Measurements from ENCODE around the gene TPR.

The TPR gene

DNA sequence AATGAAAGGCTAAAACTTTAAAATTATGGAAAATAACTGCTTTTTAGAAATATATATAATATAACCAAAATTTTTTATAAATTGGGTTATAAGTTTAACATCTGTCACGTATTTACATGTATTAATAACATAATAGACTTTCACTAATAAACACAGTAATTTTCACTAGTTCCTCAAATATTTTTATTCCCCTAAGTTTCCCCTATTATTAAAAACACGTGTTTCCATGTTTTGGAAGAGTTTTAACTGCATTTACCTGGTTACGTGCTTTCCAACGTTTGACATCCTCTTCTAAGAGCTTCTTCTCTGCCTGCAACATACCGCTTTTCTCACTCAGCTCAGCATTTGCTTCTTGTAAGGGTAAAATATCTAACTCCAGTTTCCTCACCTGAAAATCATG is 34.3 kb downstream of the TPR start:
- H3K27me3 ChIP-seq: no peaks in the 10 kb centered on the region
- no peak overlapping the region for H3K27ac ChIP-seq
- H4K20me1 ChIP-seq: peaks cover 0 to 4% (median 0%) of the 10 kb centered on the region in 11 experiments; a peak in 2 of 22 replicates
- no peaks in the 10 kb centered on the region for H3K4me1 ChIP-seq
- H3K36me3 ChIP-seq: peaks cover 92 to 99% (median 96%) of the 10 kb centered on the region in 11 experiments
- TF ChIP-seq Cebpa-rat (IDR thresholded peaks at IDR 0.05): no peak
- no peaks in the 10 kb centered on the region for H3K9me3 ChIP-seq (replicated peaks in 1 of 11)
- no peak overlapping the region for H3K4me2 ChIP-seq
- no peak overlapping the region for H3K4me3 ChIP-seq
- no peak overlapping the region for H3K9ac ChIP-seq

DNA sequence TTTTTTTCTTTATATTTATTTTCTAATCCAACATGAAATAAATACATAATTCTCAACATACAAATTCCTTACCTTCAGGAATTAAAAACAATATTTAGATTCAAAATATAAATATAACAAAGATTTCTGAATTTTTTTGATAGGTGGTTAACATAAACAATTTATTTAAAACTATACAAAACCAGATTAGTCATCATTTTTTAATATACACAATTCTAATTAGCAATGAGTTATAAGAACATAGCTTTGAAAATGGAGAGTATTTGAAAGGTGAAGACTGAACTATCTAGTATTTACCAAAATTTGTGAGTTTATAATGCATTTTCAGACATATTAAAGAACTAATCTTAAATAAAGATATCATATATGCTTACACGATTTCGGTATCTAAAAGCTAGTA is 37.5 kb downstream of the TPR start:
- Histone ChIP-seq H3K9ac (no peak overlapping the region), H3K27me3 (no peaks in the 10 kb centered on the region), H3K4me1 (no peaks in the 10 kb centered on the region), H3K36me3 (peaks cover 92 to 99% (median 97%) of the 10 kb centered on the region in 11 experiments), H3K4me2 (no peak overlapping the region), H3K27ac (no peak overlapping the region), H3K9me3 (replicated peaks in 1 of 11) (no peaks in the 10 kb centered on the region), H3K4me3 (no peak overlapping the region), H4K20me1 (peaks cover 0 to 4% (median 0%) of the 10 kb centered on the region in 11 experiments; a peak in 2 of 22 replicates)
- TF ChIP-seq Cebpa-rat (IDR thresholded peaks at IDR 0.05): no peak

DNA sequence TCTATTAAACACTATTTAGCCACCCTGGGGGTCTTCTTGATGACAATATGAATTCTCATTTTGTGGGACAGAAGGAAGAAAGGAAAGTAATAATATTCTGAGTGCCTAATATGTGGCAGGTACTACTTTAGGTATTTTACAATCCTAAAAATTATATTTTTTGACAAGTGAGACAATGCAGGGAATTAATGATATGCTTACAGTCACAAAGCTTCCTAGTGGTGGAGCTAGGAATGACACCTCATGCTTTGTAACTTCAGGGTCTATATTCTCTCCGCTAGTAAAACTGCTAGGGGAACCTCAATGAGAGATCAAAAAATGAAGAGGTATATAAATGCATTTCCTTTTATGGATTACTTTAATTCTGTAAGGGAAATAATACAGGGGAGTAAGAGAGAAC is 44.3 kb downstream of the TPR start:
- H3K9me3 ChIP-seq (replicated peaks in 1 of 11): no peaks in the 10 kb centered on the region
- H3K4me3 ChIP-seq: no peak overlapping the region
- peaks cover 0 to 11% (median 0%) of the 10 kb centered on the region in 11 experiments; a peak in 5 of 22 replicates for H4K20me1 ChIP-seq
- no peaks in the 10 kb centered on the region for H3K27me3 ChIP-seq
- H3K4me2 ChIP-seq: no peak overlapping the region
- no peak overlapping the region for H3K9ac ChIP-seq
- H3K4me1 ChIP-seq: no peaks in the 10 kb centered on the region
- TF ChIP-seq Cebpa-rat (IDR thresholded peaks at IDR 0.05): no peak
- H3K36me3 ChIP-seq: peaks cover 87 to 96% (median 94%) of the 10 kb centered on the region in 11 experiments
- no peak overlapping the region for H3K27ac ChIP-seq

DNA sequence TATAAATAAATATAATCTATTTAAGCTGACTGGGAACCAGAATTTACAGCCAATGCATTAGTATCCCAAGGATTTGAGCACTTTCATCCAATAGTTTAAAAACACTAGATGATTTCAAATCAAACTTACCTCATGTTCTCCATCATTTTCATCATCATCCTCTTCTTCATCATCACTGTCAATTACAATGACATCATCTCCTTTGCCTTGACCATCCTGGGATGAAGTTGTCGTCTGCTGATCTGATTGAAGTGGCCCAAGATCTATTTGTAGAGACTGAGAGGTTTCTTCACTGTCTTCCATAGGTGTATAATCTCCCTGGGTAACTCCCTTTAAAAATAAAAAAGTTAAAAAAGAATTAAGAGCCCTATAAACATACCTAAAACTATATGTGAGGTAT is 47.7 kb downstream of the TPR start:
- H3K4me3 ChIP-seq: no peak overlapping the region

GRCh38 chr1:186326009-186326408 is 49.0 kb downstream of the TPR start:
- H3K9ac ChIP-seq: no peak overlapping the region
- H3K27ac ChIP-seq: no peak overlapping the region
- TF ChIP-seq Cebpa-rat (IDR thresholded peaks at IDR 0.05): no peak
- no peaks in the 10 kb centered on the region for H3K4me1 ChIP-seq
- no peaks in the 10 kb centered on the region for H3K9me3 ChIP-seq (replicated peaks in 1 of 11)
- peaks cover 0 to 16% (median 0%) of the 10 kb centered on the region in 11 experiments; a peak in 4 of 22 replicates for H4K20me1 ChIP-seq
- no peak overlapping the region for H3K4me2 ChIP-seq
- H3K36me3 ChIP-seq: peaks cover 85 to 93% (median 89%) of the 10 kb centered on the region in 11 experiments
- H3K4me3 ChIP-seq: no peak overlapping the region
- no peaks in the 10 kb centered on the region for H3K27me3 ChIP-seq

More for the DNA sequence above, 47.7 kb downstream of the TPR start:
- Histone ChIP-seq H3K27me3 (no peaks in the 10 kb centered on the region), H3K9ac (no peak overlapping the region), H4K20me1 (peaks cover 0 to 16% (median 0%) of the 10 kb centered on the region in 11 experiments; a peak in 4 of 22 replicates), H3K9me3 (replicated peaks in 1 of 11) (no peaks in the 10 kb centered on the region), H3K27ac (no peak overlapping the region), H3K4me1 (no peaks in the 10 kb centered on the region), H3K36me3 (peaks cover 85 to 93% (median 89%) of the 10 kb centered on the region in 11 experiments), H3K4me2 (no peak overlapping the region)
- TF ChIP-seq Cebpa-rat (IDR thresholded peaks at IDR 0.05): no peak

DNA sequence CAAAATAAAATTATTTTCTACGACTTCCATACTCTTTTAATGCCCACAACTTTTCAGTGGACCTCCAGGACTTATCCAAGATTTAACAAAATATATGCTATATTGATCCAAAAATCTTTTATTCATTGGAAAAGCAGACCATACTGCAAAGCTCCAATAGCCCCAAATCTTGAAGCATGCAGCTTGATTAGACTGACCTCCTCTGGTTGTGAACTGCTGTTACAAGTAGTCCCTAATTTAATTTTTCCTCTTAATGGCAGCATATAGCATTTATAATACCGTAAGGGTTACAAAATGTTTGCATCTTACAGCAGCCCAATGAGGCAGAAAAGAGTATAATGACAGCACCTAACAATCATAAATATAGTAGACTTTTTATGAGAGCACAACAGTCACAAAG is 49.8 kb downstream of the TPR start:
- Histone ChIP-seq H3K9ac (no peak overlapping the region), H3K4me2 (no peak overlapping the region), H4K20me1 (peaks cover 0 to 12% (median 0%) of the 10 kb centered on the region in 11 experiments; a peak in 4 of 22 replicates), H3K27me3 (no peaks in the 10 kb centered on the region), H3K36me3 (peaks cover 85 to 93% (median 89%) of the 10 kb centered on the region in 11 experiments), H3K9me3 (replicated peaks in 1 of 11) (no peaks in the 10 kb centered on the region), H3K4me1 (no peaks in the 10 kb centered on the region), H3K4me3 (no peak overlapping the region), H3K27ac (no peak overlapping the region)
- no peak for TF ChIP-seq Cebpa-rat (IDR thresholded peaks at IDR 0.05)

GRCh38 chr1:186323865-186324264 is 51.2 kb downstream of the TPR start:
- Histone ChIP-seq H3K27ac (no peak overlapping the region), H3K27me3 (no peaks in the 10 kb centered on the region), H3K9ac (no peak overlapping the region), H3K4me3 (no peak overlapping the region), H3K9me3 (replicated peaks in 1 of 11) (no peaks in the 10 kb centered on the region), H3K36me3 (peaks cover 85 to 93% (median 89%) of the 10 kb centered on the region in 11 experiments), H3K4me2 (no peak overlapping the region), H4K20me1 (peaks cover 0 to 10% (median 0%) of the 10 kb centered on the region in 11 experiments; a peak in 4 of 22 replicates), H3K4me1 (no peaks in the 10 kb centered on the region)
- no peak for TF ChIP-seq Cebpa-rat (IDR thresholded peaks at IDR 0.05)

GRCh38 chr1:186315570-186315969 is 59.5 kb downstream of the TPR start:
- H3K27me3 ChIP-seq: no peaks in the 10 kb centered on the region
- H3K4me1 ChIP-seq: no peaks in the 10 kb centered on the region
- H3K9me3 ChIP-seq (replicated peaks in 1 of 11): no peaks in the 10 kb centered on the region
- H3K27ac ChIP-seq: no peak overlapping the region
- no peak overlapping the region for H3K4me2 ChIP-seq
- H3K9ac ChIP-seq: no peak overlapping the region
- H3K4me3 ChIP-seq: no peak overlapping the region
- peaks cover 90 to 100% (median 97%) of the 10 kb centered on the region in 11 experiments for H3K36me3 ChIP-seq
- no peak for TF ChIP-seq Cebpa-rat (IDR thresholded peaks at IDR 0.05)
- H4K20me1 ChIP-seq: peaks cover 0 to 20% (median 3%) of the 10 kb centered on the region in 11 experiments; a peak in 8 of 22 replicates

DNA sequence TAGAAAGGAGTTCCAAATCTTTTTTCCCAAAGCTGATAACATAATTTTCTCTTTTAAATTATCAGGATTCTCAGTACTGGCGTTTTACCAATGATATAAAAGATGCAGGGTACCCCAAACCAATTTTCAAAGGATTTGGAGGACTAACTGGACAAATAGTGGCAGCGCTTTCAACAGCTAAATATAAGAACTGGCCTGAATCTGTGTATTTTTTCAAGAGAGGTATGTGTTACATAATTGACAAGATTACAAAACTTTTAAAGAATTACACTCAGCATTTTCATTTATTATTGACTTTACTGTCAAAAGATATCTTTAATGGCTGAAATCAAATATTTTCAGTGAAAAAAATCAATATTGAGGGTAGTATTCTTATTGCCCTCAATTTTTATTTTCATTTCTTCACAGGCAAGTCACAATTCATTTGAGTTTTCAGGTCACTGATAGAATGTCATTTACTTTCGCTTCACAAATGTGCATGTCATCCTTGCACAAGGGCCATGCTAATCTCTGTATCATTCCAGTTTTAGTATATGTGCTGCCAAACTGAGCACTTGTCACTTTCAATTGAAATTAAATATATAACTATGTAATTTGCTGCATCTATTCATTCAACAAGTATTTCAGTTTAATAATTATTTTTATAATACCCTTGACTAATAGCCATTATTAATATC is 63.5 kb downstream of the TPR start:
- Histone ChIP-seq H3K4me3 (no peak overlapping the region), H3K9me3 (replicated peaks in 1 of 11) (no peaks in the 10 kb centered on the region), H3K27me3 (no peaks in the 10 kb centered on the region), H3K36me3 (peaks cover 55 to 78% (median 66%) of the 10 kb centered on the region in 11 experiments), H3K4me2 (no peak overlapping the region), H3K9ac (no peak overlapping the region), H4K20me1 (peaks cover 0 to 15% (median 0%) of the 10 kb centered on the region in 11 experiments; a peak in 7 of 22 replicates), H3K27ac (no peak overlapping the region), H3K4me1 (no peaks in the 10 kb centered on the region)
- no peak for TF ChIP-seq Cebpa-rat (IDR thresholded peaks at IDR 0.05)

GRCh38 chr1:186310307-186310706 is 64.7 kb downstream of the TPR start:
- Histone ChIP-seq H3K4me2 (no peak overlapping the region), H3K4me3 (no peak overlapping the region), H3K27me3 (no peaks in the 10 kb centered on the region), H3K27ac (no peak overlapping the region), H3K9me3 (replicated peaks in 1 of 11) (no peaks in the 10 kb centered on the region), H3K36me3 (peaks cover 43 to 66% (median 54%) of the 10 kb centered on the region in 11 experiments), H4K20me1 (peaks cover 0 to 6% (median 0%) of the 10 kb centered on the region in 11 experiments; a peak in 5 of 22 replicates), H3K4me1 (no peaks in the 10 kb centered on the region), H3K9ac (no peak overlapping the region)
- no peak for TF ChIP-seq Cebpa-rat (IDR thresholded peaks at IDR 0.05)
